Activated T-helper 9 cell treated with anti-CD3 and anti-CD28 coated beads, Interleukin-2, amount 50 U/mL, for 16 hours (primary cell): ENCODE data around the gene RPL7A.
"Not testable (repeated sequence)": the region's sequence is repeated elsewhere in the genome, so short reads cannot be mapped to it uniquely, and the experiment has no call there.

Experiments
- DNase-seq: peaks from one replicate; pipeline ENCODE4 v3.0.0-alpha.2; 2020; ENCODE audit warnings: low read depth

Gene RPL7A

DNA sequence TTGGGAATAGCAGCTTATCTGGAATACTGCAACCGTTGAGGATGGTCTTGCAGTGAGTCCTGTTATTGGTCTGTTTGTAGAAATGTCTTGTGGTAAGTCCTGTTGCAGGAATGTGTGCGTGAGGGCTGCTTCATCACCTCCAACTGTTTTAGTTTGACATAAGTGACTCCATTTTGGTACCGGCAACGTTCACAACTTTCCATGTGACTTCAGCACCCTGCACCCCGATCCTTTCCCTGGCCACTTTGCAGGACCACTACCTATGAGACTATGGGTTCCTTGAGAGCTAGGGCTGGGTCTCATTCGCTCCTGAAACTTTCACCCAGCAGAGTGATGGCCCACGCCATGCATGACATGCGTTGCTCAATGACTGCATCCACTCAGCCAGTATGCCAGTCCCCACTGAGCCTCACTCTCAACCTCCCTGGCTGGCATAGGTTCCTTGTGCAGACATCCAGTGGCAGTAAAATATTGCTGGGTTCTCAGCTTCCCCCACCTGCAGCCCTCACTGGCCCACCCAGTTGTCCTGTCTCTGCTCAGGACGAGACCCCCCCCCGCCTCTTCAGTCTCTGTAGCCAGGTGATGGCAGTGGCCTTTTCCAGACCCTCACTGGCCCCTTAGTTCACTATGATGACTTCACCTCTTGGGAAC is 20.1 kb upstream of the RPL7A start:
- no peak for DNase-seq

DNA sequence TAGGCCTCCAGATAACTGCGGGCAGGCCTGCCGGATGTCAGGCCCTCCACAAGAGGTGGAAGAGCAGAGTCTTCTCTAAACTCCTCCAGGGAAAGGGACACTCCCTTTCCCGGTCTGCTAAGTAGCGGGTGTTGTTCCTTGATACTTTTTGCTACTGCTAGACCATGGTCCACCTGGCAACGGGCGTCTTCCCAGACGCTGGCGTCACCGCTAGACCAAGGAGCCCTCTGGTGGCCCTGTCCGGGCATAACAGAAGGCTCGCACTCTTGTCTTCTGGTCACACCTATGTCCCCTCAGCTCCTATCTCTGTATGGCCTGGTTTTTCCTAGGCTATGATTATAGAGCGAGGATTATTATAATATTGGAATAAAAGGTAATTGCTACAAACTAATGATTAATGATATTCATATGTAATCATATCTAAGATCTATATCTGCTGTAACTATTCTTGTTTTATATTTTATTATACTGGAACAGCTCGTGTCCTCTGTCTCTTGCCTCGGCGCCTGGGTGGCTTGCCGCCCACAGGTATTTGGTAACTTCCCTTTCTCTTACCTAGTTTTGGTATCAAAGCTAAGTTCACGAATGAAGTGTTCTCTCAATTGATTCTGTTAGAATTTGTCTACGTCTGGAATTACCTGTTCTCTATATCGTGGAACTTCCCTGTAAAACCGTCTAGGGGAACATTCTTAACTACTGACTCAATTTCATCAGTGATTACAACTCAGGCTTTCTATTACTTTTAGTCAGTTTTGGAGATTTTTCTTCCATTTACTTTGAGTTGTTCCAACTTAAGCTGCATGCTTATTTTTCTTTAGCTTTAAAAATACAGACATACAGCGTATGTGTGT is 18.5 kb upstream of the RPL7A start:
- DNase-seq: not testable (repeated sequence)

GRCh38 chr9:133331221-133331620 is 16.8 kb upstream of the RPL7A start:
- DNase-seq: no peak

- DNase-seq: no peak
Observed at GRCh38 chr9:133331641-133332380, 16.2 kb upstream of the RPL7A start.

GRCh38 chr9:133332381-133332730 is 15.7 kb upstream of the RPL7A start:
- DNase-seq: no peak

DNA sequence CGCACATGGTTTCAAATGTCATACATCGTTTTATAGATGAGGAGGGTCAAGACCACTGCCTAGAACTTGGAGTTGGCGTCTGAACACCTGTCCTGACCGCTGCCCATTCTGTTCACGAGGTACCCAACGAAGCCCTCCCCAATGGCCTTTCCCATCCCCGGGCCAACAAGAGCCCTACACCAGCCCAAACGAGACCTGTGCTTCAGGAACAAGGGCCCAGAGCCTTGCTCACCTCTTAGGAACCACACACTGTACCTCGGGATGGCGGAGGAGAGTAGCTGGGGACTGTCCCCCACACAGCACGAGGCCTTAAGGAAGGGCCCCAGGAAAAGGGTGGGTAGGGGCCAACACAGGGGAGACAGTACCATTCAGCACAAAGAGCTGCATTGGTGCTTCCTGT is 15.0 kb upstream of the RPL7A start:
- DNase-seq: no peak

GRCh38 chr9:133333566-133333965 is 14.5 kb upstream of the RPL7A start:
- no peak for DNase-seq

- no peak for DNase-seq
Observed at GRCh38 chr9:133334161-133334560, 13.9 kb upstream of the RPL7A start.

DNA sequence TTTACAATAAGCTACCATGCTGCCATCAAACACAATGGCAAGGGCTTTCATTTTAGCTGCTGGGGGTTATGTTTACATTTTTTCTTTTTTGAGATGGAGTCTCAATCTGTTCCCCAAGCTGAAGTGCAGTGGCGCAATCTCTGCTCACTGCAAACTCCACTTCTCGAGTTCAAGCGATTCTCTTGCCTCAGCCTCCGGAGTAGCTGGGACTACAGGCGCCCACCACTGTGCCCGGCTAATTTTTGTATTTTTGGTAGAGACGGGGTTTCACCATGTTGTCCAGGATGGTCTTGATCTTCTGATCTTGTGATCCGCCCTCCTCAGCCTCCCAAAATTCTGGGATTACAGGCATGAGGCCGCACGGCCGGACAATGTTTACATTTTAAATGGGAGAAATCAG is 13.1 kb upstream of the RPL7A start:
- not testable (repeated sequence) for DNase-seq

DNA sequence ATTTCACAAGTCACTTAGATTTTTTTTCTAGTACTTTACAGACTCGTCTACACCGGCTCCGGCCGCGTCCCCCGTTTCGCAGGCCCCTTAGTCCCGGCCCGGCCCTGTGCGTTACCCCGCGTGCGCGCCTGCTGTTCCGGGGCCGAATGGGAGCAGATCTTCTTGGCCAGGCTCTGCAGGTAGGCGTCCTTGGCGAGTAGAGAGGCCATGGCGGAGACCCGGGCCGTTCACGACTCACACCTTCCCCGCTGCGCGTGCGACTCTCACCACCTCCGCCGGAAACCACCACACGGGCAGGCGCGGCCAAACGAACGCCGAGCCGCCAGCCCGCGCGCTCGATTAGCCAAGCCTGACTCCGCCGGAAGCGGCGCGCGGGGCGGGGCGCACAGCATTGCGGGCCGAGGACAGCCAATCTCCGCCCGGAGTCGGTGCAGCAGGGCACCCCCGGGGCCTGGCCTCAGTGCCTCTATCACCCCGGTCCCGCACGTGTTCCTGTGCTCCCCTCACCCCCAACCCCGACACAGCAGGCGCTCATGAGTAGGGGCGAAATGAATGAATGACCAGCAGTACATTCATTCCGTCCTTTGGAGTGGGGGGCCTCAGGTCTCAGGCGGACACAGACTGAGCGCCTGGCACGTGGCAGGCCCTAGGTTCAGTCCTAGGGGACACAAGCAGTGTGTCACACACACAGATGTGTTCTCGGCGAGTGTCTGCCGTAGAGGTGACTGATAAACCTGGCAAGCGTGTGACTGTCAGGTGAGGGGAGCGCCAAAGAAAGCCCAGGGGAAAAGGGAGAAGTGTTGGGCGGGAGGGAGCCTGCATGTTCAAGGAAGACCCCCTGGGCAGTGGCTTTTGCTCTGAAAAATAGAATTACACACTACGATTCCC is 11.8 kb upstream of the RPL7A start, which contains the start of gene SURF6:
Gene SURF6 (minus strand): TSS at position 265 of the 888 bp plus-strand sequence. CDS start 56 bp downstream, at position 209.
- peak; percentile 92 for DNase-seq

- no peak for DNase-seq
Observed at GRCh38 chr9:133339641-133340040, 8.4 kb upstream of the RPL7A start.

GRCh38 chr9:133340256-133340655 is 7.8 kb upstream of the RPL7A start:
- no peak for DNase-seq

DNA sequence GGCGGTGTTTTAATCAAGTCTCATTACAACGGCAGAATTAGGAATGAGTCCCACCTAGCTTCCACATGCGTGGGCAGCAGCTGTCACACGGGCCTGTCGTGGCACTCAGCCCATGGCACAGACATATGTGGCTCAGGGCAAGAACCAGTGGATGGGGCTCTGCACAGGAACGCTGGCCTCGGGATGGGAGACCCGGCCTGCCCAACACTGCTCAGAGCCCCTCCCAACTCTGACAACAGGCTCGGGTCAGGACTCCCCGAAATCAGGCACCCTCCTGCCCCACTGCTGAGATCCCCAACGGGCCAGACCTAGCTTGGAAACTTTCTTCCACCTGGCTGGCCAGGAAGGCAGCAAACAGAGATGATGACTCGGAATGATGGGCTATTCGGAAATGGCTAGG is 7.1 kb upstream of the RPL7A start:
- DNase-seq: no peak

GRCh38 chr9:133341369-133342068 is 6.5 kb upstream of the RPL7A start:
- no peak for DNase-seq

DNA sequence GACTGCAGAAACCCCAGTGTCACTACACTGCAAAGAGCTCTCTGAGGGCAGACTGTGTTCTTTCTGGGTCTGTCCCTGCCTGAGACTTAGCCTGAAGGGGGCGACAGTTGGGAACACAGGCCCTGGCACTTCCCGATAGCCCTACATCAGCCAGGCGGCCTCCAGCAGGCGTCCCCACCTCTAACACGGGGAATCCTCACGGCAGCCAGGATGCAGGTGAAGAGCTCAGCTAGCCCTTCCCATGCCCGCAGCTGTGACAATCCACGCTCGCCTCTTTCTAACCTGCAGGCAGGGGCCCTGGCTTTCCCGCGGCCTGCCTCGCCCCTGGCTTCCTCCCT is 6.0 kb upstream of the RPL7A start:
- no peak for DNase-seq

DNA sequence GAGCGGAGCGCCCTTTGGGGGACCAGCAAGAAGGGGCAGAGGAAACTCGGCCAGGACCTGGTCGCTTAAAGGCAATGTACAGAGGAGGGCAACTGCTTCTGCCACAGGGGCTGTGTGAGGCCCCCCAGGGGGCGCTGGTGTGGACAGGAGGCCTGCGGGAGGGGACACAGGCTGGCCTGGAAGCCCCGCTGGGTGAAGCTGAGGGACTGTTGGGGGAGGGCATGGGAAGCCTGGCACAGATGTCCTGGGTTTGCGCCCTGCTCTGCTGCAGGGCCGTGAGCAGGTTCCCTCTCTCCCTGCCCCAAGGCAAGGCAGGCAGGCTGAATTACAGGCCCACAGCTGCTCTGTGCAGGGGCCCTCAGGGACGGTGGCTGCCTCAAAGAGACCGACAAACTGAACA is 5.4 kb upstream of the RPL7A start:
- no peak for DNase-seq

DNA sequence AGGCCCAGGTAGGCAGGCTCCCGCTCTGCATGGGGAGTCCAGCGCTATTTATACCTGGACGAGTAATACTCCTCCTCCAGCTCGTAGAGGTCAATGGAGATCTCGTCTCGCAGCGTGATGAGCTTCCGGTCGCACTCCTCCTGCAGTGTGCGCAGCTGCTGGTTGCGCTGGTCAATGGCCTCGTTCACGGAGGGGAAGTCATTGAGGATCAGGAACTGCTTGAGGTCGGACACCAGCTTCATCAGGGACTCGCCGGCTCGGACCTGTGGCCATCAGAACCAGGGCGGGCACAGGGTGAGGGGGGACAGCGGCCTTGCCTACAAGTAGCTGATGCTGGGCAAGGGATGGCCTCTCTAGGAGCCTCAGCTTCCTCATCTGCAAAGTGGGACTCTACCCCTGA is 3.9 kb upstream of the RPL7A start:
- DNase-seq: no peak

DNA sequence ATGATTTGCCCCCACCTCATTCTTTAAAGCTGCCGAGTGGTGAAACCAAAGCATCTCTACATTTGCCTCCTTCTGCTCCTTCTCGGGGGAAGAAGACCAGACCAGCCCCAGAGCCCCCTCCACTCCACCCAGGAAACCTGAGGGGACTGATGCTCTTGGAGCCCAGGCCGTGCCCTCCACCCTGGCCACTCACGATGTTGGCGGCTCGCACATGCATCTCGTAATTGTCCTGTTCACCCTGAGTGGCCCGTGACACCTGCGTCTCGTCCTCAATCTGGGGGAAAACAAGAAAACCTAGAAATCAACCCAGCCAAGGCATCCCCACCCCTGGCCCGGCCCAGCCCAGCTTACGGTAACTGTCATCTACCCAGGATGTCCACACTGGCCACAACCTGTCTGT is 3.0 kb upstream of the RPL7A start:
- DNase-seq: no peak

DNA sequence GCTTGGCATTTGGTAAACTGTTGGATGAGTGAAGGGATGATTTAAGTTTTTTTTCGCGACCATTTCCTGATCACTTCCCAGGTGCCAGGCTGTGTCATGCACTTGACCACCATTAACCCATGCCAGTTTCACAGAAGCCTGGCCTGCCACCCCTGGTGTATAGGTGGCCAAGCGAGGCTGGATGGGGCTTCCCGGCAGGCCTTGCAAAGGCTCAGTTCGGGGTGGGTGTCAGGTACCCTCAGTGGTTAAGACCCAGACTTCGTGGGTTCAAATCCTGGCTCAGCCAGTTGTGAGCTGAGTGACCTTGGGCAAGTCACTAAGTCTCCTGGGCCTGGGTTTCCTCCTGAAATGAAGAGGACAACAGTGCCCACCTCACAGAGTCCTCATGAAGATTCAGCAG is 2.4 kb upstream of the RPL7A start:
- no peak for DNase-seq

DNA sequence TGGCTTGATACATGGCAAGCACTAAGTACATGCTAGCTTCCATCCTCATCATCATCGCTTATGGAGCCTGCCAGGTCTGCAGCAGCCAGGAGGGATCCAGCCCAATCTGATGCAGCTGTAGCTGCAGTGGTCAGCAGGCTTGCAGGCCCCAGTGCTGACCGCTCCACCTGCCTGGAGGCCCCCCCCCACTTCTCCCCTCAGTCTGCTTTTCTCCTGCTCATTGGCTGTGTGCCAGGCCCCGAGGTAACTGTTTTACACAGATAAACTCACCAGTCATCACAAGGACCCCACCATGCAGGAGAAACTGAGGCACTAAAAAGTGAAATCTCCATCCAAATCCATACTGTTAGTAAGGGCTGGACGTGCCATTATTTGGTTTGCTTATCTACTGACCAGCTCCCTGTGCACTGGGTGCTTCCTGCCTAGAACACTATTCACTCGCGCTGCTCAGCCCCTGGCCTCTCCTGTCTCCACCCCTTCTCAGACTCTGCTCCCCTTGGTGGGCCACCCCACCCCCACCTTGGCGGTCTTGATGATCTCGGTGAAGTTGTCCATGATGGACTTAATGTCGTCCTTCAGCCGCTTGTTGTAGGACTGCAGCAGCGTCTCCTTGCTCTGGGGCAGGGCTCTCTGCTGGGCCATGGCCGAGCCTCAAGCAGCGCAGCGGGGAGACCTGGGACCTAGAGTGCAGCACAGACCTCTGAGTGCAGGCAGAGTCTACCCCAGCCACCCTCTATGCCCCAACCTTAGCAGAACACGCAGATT is 1.8 kb upstream of the RPL7A start:
- DNase-seq: no peak

DNA sequence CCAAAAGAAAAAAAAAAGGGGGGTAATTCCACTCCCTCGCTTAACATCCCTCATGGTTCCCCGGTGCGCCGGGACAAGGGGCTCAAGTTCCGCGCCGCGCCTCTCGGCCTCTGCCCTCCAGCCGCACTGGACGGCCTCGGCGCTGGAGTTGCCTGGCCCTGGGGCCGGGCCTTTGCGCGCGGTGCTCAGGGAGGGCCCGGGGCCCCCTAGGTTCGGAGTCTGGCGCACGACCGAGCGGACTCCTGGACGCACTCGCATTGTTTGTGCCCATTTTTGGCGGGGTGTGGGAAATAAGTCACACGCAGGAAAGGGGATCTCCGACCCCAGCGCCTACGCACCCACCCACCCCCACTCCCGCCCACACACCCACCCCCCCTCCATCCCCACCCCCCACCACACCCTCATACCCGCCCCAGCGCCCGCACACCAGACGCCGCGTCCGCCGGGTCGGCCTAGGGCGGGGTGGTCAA is 468 bp upstream of the RPL7A start:
- DNase-seq: no peak
